Mesenchymal stem cell (in vitro differentiated cells and primary cell): ENCODE data around the gene ZNF441.

Experiments used
- DNase-seq: peaks from one replicate; pipeline ENCODE4 v3.0.0-alpha.2; 2013
- H2AFZ ChIP-seq: one replicate; pipeline ENCODE4 v1.6.1; 2013; ENCODE audit warnings: low read depth, mild to moderate bottlenecking, control low read depth, inconsistent platforms, low read length, moderate library complexity
- H2AK5ac ChIP-seq: 2 replicates; pipeline ENCODE4 v1.6.1; 2013; ENCODE audit warnings: low read length, moderate library complexity, mild to moderate bottlenecking, inconsistent platforms; ENCODE audit not compliant: severe bottlenecking
- H2BK120ac ChIP-seq: one replicate; pipeline ENCODE4 v1.6.1; 2013; ENCODE audit warnings: low read depth, mild to moderate bottlenecking, inconsistent platforms, low read length, moderate library complexity
- H2BK12ac ChIP-seq, 2 experiments: one replicate each; pipeline ENCODE4 v1.6.1; 2013; ENCODE audit warnings: inconsistent platforms in 2 of 2, low read length in 2 of 2, mild to moderate bottlenecking in 2 of 2, moderate library complexity in 2 of 2, control low read depth in 1 of 2
- H2BK15ac ChIP-seq: one replicate; pipeline ENCODE4 v1.6.1; 2013; ENCODE audit warnings: mild to moderate bottlenecking, low read depth, inconsistent platforms; ENCODE audit not compliant: poor library complexity, severe bottlenecking
- H2BK5ac ChIP-seq: 2 replicates; pipeline ENCODE4 v1.6.1; 2013; ENCODE audit warnings: low read depth, mild to moderate bottlenecking, low read length, control low read depth, inconsistent platforms; ENCODE audit not compliant: poor library complexity, severe bottlenecking
- H3K14ac ChIP-seq, 2 experiments: one replicate each; pipeline ENCODE4 v1.6.1; 2013; ENCODE audit warnings: inconsistent platforms in 2 of 2, low read length in 2 of 2, control low read depth in 1 of 2, mild to moderate bottlenecking in 1 of 2, moderate library complexity in 1 of 2
- H3K18ac ChIP-seq, 2 experiments: one replicate each; pipeline ENCODE4 v1.6.1; 2013; ENCODE audit warnings: inconsistent platforms in 2 of 2, low read length in 2 of 2, control low read depth in 1 of 2, low read depth in 1 of 2, mild to moderate bottlenecking in 1 of 2
- H3K23ac ChIP-seq, 2 experiments: one replicate each; pipeline ENCODE4 v1.6.1; 2013; ENCODE audit warnings: inconsistent platforms in 2 of 2, low read length in 2 of 2, mild to moderate bottlenecking in 2 of 2, moderate library complexity in 2 of 2, control low read depth in 1 of 2
- H3K27ac ChIP-seq: 2 replicates; pipeline ENCODE4 v1.5.1; 2013; ENCODE audit warnings: mild to moderate bottlenecking, moderate library complexity, low read length, control low read depth, inconsistent platforms; ENCODE audit not compliant: poor library complexity, severe bottlenecking
- H3K27me3 ChIP-seq, 2 experiments: 2 replicates each; pipeline versions ENCODE4 v1.6.1 to v1.7.0; 2013; ENCODE audit warnings: low read length in 2 of 2, mild to moderate bottlenecking in 2 of 2, moderate library complexity in 2 of 2, control low read depth in 1 of 2, inconsistent platforms in 1 of 2; ENCODE audit not compliant: control insufficient read depth in 1 of 2, insufficient read depth in 1 of 2
- H3K36me3 ChIP-seq, 2 experiments: 2 replicates each; pipeline versions ENCODE4 v1.6.1 to v1.7.0; 2013; ENCODE audit warnings: low read length in 2 of 2, control low read depth in 1 of 2, inconsistent platforms in 1 of 2, low read depth in 1 of 2, mild to moderate bottlenecking in 1 of 2; ENCODE audit not compliant: insufficient read depth in 2 of 2, control insufficient read depth in 1 of 2
- H3K4ac ChIP-seq, 2 experiments: one replicate each; pipeline ENCODE4 v1.6.1; 2013; ENCODE audit warnings: inconsistent platforms in 2 of 2, low read length in 2 of 2, mild to moderate bottlenecking in 2 of 2, moderate library complexity in 2 of 2, control low read depth in 1 of 2, low read depth in 1 of 2
- H3K4me1 ChIP-seq: 2 replicates; pipeline ENCODE4 v1.6.1; 2013; ENCODE audit warnings: low read depth, low read length, control low read depth; ENCODE audit not compliant: control insufficient read depth, insufficient read depth
- H3K4me2 ChIP-seq: 2 replicates; pipeline ENCODE4 v1.6.1; 2013; ENCODE audit warnings: low read length, mild to moderate bottlenecking, inconsistent platforms; ENCODE audit not compliant: poor library complexity, severe bottlenecking
- H3K4me3 ChIP-seq, 2 experiments: 2 replicates each; pipeline versions ENCODE4 v1.5.1 to v1.7.0; 2013; ENCODE audit warnings: low read length in 2 of 2, mild to moderate bottlenecking in 2 of 2, control low read depth in 1 of 2, low read depth in 1 of 2; ENCODE audit not compliant: insufficient read depth in 1 of 2
- H3K79me1 ChIP-seq: replicated peaks from 2 replicates; pipeline ENCODE4 v1.6.1; 2013; ENCODE audit warnings: mild to moderate bottlenecking, control low read depth, low read length, inconsistent platforms; ENCODE audit not compliant: poor library complexity, severe bottlenecking
- H3K9ac ChIP-seq: 2 replicates; pipeline ENCODE4 v1.7.0; 2013; ENCODE audit warnings: mild to moderate bottlenecking, low read length, moderate library complexity
- H3K9me3 ChIP-seq: 2 replicates; pipeline ENCODE4 v1.7.0; 2013; ENCODE audit warnings: mild to moderate bottlenecking, low read length; ENCODE audit not compliant: control insufficient read depth
- H4K8ac ChIP-seq: one replicate; pipeline ENCODE4 v1.6.1; 2013; ENCODE audit warnings: inconsistent platforms, mild to moderate bottlenecking, low read length, moderate library complexity
- H4K91ac ChIP-seq: one replicate; pipeline ENCODE4 v1.6.1; 2013; ENCODE audit warnings: mild to moderate bottlenecking, low read length, inconsistent platforms
- WGBS: methylation state at CpG from one replicate; pipeline ENCODE4 v1.1.7; 2013; ENCODE audit warnings: mixed read lengths; 5-methylcytosine and 5-hydroxymethylcytosine counted together

ZNF441 gene

GRCh38 chr19:11784356-11784755 lies 17.6 kb downstream of the ZNF441 start:
- no peak overlapping the region for H3K14ac ChIP-seq
- 88% methylated on average over 2 of the region's 3 CpGs for WGBS
- no peaks in the 10 kb centered on the region for H3K4me1 ChIP-seq
- no peak overlapping the region for H3K4me2 ChIP-seq
- H4K91ac ChIP-seq, result no peak overlapping the region
- no peak for DNase-seq
- H3K9ac ChIP-seq, result no peak overlapping the region
- H2AK5ac ChIP-seq, result no peak overlapping the region
- no peak overlapping the region for H2BK5ac ChIP-seq
- H3K79me1 ChIP-seq, result no peaks in the 10 kb centered on the region
- H2BK120ac ChIP-seq, result no peak overlapping the region
- peak overlapping the region in 1 of 2 experiments; percentile 62 for H3K4me3 ChIP-seq
- H2BK15ac ChIP-seq, result no peak overlapping the region
- peaks cover 7 to 42% of the 10 kb centered on the region in 2 experiments for H3K36me3 ChIP-seq
- no peak overlapping the region for H3K18ac ChIP-seq
- H3K9me3 ChIP-seq, result peaks cover 91% of the 10 kb centered on the region
- no peaks in the 10 kb centered on the region for H3K27me3 ChIP-seq
- H3K23ac ChIP-seq, result no peak overlapping the region
- H4K8ac ChIP-seq, result no peak overlapping the region
- no peak overlapping the region for H3K27ac ChIP-seq
- H2AFZ ChIP-seq, result no peak overlapping the region
- no peak overlapping the region for H2BK12ac ChIP-seq
- no peak overlapping the region for H3K4ac ChIP-seq

GRCh38 chr19:11787536-11787935 lies 20.7 kb downstream of the ZNF441 start:
- H2BK120ac ChIP-seq, result no peak overlapping the region
- no peaks in the 10 kb centered on the region for H3K79me1 ChIP-seq
- H3K14ac ChIP-seq, result no peak overlapping the region
- H3K27ac ChIP-seq, result no peak overlapping the region
- no peak overlapping the region for H2BK5ac ChIP-seq
- no peak overlapping the region for H3K4ac ChIP-seq
- no peak overlapping the region for H3K4me2 ChIP-seq
- no peak overlapping the region for H2AK5ac ChIP-seq
- H3K9me3 ChIP-seq, result peaks cover 86% of the 10 kb centered on the region
- H3K4me3 ChIP-seq, result peak overlapping the region in 1 of 2 experiments; percentile 47
- peaks cover 0 to 11% of the 10 kb centered on the region in 2 experiments for H3K36me3 ChIP-seq
- no peak overlapping the region for H2BK15ac ChIP-seq
- H3K27me3 ChIP-seq, result no peaks in the 10 kb centered on the region
- H2BK12ac ChIP-seq, result no peak overlapping the region
- no peak for DNase-seq
- H3K9ac ChIP-seq, result no peak overlapping the region
- 65% methylated on average over 3 of the region's 3 CpGs for WGBS
- H3K23ac ChIP-seq, result no peak overlapping the region
- H2AFZ ChIP-seq, result no peak overlapping the region
- no peak overlapping the region for H4K91ac ChIP-seq
- no peak overlapping the region for H3K18ac ChIP-seq
- H3K4me1 ChIP-seq, result no peaks in the 10 kb centered on the region
- no peak overlapping the region for H4K8ac ChIP-seq

GRCh38 chr19:11792942-11793341 lies 26.1 kb downstream of the ZNF441 start:
- Histone ChIP-seq H2BK5ac (no peak overlapping the region), H4K91ac (no peak overlapping the region), H3K36me3 (no peaks in the 10 kb centered on the region), H3K18ac (no peak overlapping the region), H2BK15ac (no peak overlapping the region), H3K4me3 (no peak overlapping the region), H2BK120ac (no peak overlapping the region), H2BK12ac (no peak overlapping the region), H3K14ac (no peak overlapping the region), H3K27ac (no peak overlapping the region), H3K23ac (no peak overlapping the region), H3K9ac (no peak overlapping the region), H2AFZ (no peak overlapping the region), H4K8ac (no peak overlapping the region), H3K4me1 (peaks cover 8% of the 10 kb centered on the region), H2AK5ac (no peak overlapping the region), H3K9me3 (peaks cover 40% of the 10 kb centered on the region), H3K79me1 (no peaks in the 10 kb centered on the region), H3K4ac (no peak overlapping the region), H3K4me2 (no peak overlapping the region), H3K27me3 (no peaks in the 10 kb centered on the region)
- DNase-seq, result no peak

GRCh38 chr19:11797491-11797890 lies 30.7 kb downstream of the ZNF441 start:
- H2BK12ac ChIP-seq, result no peak overlapping the region
- H3K9ac ChIP-seq, result no peak overlapping the region
- H3K4me1 ChIP-seq, result peaks cover 10% of the 10 kb centered on the region
- H2BK120ac ChIP-seq, result no peak overlapping the region
- peak; percentile 83 for DNase-seq
- H3K79me1 ChIP-seq, result peaks cover 5% of the 10 kb centered on the region
- no peak overlapping the region for H2BK5ac ChIP-seq
- 14% methylated on average over 8 of the region's 8 CpGs for WGBS
- H2AK5ac ChIP-seq, result no peak overlapping the region
- H3K4me2 ChIP-seq, result peak overlapping the region; percentile 3
- H3K27me3 ChIP-seq, result no peaks in the 10 kb centered on the region
- no peak overlapping the region for H3K4ac ChIP-seq
- peak overlapping the region; percentile 31 for H2AFZ ChIP-seq
- H3K9me3 ChIP-seq, result peaks cover 15% of the 10 kb centered on the region
- no peak overlapping the region for H4K91ac ChIP-seq
- H2BK15ac ChIP-seq, result no peak overlapping the region
- no peak overlapping the region for H3K18ac ChIP-seq
- H3K27ac ChIP-seq, result no peak overlapping the region
- no peak overlapping the region for H3K23ac ChIP-seq
- no peaks in the 10 kb centered on the region for H3K36me3 ChIP-seq
- H4K8ac ChIP-seq, result no peak overlapping the region
- H3K14ac ChIP-seq, result no peak overlapping the region
- peak overlapping the region in 1 of 2 experiments; percentile 81 for H3K4me3 ChIP-seq
